ENCODE measurements around the gene FBXO15. TPM values are rescaled to one million over a fixed set of nuclear protein-coding genes. Genes with fewer than 3 reads are reported as not detected.

Gene FBXO15
- total and polyA plus RNA-seq, 2 of the 13 experiments (the other 11 are each of a cell fraction or from before 2014, with no cell fraction given), result 0.09 to 0.12 TPM

- no peak for TF ChIP-seq DMTF1 (CRISPR knock-in tag; IDR thresholded peaks at IDR 0.05)
- no peak for TF ChIP-seq ZNF550 (CRISPR knock-in tag; IDR thresholded peaks at IDR 0.05; ENCODE audit: borderline replicate concordance)
- no peak for TF ChIP-seq ZXDC (CRISPR knock-in tag; IDR thresholded peaks at IDR 0.05)
- TF ChIP-seq ZBTB37 (CRISPR knock-in tag; IDR thresholded peaks at IDR 0.05), result no peak
- peak; percentile 70 for TF ChIP-seq ZFX (CRISPR knock-in tag; IDR thresholded peaks at IDR 0.05; ENCODE audit: low read depth)
- TF ChIP-seq FOXA1 (IDR thresholded peaks at IDR 0.05), result no peak
- no peak for TF ChIP-seq FOXA1 (CRISPR knock-in tag; IDR thresholded peaks at IDR 0.05)
- TF ChIP-seq ZSCAN31 (CRISPR knock-in tag; IDR thresholded peaks at IDR 0.05; ENCODE audit: low read depth), result peak; percentile 72; the same call in 1 of the 2 replicates
- TF ChIP-seq, protein P1, sequence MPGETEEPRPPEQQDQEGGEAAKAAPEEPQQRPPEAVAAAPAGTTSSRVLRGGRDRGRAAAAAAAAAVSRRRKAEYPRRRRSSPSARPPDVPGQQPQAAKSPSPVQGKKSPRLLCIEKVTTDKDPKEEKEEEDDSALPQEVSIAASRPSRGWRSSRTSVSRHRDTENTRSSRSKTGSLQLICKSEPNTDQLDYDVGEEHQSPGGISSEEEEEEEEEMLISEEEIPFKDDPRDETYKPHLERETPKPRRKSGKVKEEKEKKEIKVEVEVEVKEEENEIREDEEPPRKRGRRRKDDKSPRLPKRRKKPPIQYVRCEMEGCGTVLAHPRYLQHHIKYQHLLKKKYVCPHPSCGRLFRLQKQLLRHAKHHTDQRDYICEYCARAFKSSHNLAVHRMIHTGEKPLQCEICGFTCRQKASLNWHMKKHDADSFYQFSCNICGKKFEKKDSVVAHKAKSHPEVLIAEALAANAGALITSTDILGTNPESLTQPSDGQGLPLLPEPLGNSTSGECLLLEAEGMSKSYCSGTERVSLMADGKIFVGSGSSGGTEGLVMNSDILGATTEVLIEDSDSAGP (CRISPR knock-in tag; IDR thresholded peaks at IDR 0.05; ENCODE audit: borderline replicate concordance), result peak; percentile 43; the same call in 1 of the 2 replicates
- TF ChIP-seq ZC3H13 (CRISPR knock-in tag; IDR thresholded peaks at IDR 0.05), result no peak
- TF ChIP-seq ZFP36 (IDR thresholded peaks at IDR 0.05; ENCODE audit: borderline replicate concordance, low read depth, low read length, partially characterized antibody), result peak; percentile 9
- peak; percentile 81 for TF ChIP-seq STAG1 (CRISPR knock-in tag; IDR thresholded peaks at IDR 0.05)
- TF ChIP-seq, protein P2, sequence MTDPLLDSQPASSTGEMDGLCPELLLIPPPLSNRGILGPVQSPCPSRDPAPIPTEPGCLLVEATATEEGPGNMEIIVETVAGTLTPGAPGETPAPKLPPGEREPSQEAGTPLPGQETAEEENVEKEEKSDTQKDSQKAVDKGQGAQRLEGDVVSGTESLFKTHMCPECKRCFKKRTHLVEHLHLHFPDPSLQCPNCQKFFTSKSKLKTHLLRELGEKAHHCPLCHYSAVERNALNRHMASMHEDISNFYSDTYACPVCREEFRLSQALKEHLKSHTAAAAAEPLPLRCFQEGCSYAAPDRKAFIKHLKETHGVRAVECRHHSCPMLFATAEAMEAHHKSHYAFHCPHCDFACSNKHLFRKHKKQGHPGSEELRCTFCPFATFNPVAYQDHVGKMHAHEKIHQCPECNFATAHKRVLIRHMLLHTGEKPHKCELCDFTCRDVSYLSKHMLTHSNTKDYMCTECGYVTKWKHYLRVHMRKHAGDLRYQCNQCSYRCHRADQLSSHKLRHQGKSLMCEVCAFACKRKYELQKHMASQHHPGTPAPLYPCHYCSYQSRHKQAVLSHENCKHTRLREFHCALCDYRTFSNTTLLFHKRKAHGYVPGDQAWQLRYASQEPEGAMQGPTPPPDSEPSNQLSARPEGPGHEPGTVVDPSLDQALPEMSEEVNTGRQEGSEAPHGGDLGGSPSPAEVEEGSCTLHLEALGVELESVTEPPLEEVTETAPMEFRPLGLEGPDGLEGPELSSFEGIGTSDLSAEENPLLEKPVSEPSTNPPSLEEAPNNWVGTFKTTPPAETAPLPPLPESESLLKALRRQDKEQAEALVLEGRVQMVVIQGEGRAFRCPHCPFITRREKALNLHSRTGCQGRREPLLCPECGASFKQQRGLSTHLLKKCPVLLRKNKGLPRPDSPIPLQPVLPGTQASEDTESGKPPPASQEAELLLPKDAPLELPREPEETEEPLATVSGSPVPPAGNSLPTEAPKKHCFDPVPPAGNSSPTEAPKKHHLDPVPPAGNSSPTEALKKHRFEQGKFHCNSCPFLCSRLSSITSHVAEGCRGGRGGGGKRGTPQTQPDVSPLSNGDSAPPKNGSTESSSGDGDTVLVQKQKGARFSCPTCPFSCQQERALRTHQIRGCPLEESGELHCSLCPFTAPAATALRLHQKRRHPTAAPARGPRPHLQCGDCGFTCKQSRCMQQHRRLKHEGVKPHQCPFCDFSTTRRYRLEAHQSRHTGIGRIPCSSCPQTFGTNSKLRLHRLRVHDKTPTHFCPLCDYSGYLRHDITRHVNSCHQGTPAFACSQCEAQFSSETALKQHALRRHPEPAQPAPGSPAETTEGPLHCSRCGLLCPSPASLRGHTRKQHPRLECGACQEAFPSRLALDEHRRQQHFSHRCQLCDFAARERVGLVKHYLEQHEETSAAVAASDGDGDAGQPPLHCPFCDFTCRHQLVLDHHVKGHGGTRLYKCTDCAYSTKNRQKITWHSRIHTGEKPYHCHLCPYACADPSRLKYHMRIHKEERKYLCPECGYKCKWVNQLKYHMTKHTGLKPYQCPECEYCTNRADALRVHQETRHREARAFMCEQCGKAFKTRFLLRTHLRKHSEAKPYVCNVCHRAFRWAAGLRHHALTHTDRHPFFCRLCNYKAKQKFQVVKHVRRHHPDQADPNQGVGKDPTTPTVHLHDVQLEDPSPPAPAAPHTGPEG (CRISPR knock-in tag; IDR thresholded peaks at IDR 0.05), result no peak
- TF ChIP-seq TCF7 (IDR thresholded peaks at IDR 0.05; ENCODE audit: low read depth), result no peak
Measured at GRCh38 chr18:74081966-74082741, 65.5 kb downstream of the FBXO15 start (continued).
